ENCODE measurements around the gene DIAPH2. TPM values are rescaled to one million over a fixed set of nuclear protein-coding genes. Genes with fewer than 3 reads are reported as not detected.

DIAPH2 gene
- total and polyA plus RNA-seq, 2 experiments from 2014 or later, result 16.2 to 56.6 TPM

DNA sequence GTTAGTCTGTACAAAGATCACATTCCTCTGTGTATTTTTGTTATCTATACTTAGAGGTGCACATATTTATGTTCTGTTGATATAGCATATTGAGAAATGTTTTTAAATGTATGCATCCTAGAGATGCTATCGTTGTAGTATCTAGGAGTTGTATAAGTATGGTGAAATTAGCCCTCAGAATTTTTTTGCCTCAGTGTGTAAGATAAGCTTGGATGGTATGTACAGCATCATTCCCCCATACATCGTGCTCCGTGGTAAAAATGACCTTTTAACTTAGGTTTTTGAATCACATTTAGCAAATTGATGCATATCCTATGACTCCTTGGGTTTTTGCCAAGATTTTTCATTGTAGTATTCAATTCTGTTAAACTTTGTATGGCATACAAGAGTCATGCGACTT, 312.6 kb downstream of the DIAPH2 start:
- peaks cover 7% of the 10 kb centered on the region; the same call in 2 of the 3 replicates for H3K36me3 Mint-ChIP-seq (ENCODE audit: low read depth)

More for the DNA sequence above, 312.6 kb downstream of the DIAPH2 start:
- H3K4me1 Mint-ChIP-seq, result peaks cover 4% of the 10 kb centered on the region; the same call in 1 of the 3 replicates
- no peak overlapping the region for H2AFZ ChIP-seq
- peaks cover 6% of the 10 kb centered on the region; the same call in 2 of the 3 replicates for H3K9me3 Mint-ChIP-seq
- H3K4me3 ChIP-seq, result no peak overlapping the region
- no peaks in the 10 kb centered on the region for H3K9me2 ChIP-seq (ENCODE audit: insufficient read depth)
- no peaks in the 10 kb centered on the region for H3K36me3 ChIP-seq (ENCODE audit: insufficient read depth)
- H3K27me3 ChIP-seq (ENCODE audit: insufficient read depth), result no peaks in the 10 kb centered on the region
- ATAC-seq (no peak), DNase-seq (ENCODE audit: low spot score) (no peak)
- H3K27ac Mint-ChIP-seq, result no peak overlapping the region
- no peak overlapping the region for H3K4me2 ChIP-seq
- H3K4me3 Mint-ChIP-seq, result no peak overlapping the region
- H3K27ac ChIP-seq (ENCODE audit: low read depth), result no peak overlapping the region
- TF ChIP-seq, protein P1, sequence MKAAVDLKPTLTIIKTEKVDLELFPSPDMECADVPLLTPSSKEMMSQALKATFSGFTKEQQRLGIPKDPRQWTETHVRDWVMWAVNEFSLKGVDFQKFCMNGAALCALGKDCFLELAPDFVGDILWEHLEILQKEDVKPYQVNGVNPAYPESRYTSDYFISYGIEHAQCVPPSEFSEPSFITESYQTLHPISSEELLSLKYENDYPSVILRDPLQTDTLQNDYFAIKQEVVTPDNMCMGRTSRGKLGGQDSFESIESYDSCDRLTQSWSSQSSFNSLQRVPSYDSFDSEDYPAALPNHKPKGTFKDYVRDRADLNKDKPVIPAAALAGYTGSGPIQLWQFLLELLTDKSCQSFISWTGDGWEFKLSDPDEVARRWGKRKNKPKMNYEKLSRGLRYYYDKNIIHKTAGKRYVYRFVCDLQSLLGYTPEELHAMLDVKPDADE (IDR thresholded peaks at IDR 0.05), result no peak
- TF ChIP-seq EZH2 (IDR thresholded peaks at IDR 0.05; ENCODE audit: low read depth, unreplicated experiment) (no peak), POLR2AphosphoS5 (IDR thresholded peaks at IDR 0.05; ENCODE audit: low read depth) (no peak), ZNF331 (CRISPR knock-in tag; IDR thresholded peaks at IDR 0.05; ENCODE audit: low read depth) (no peak), NANOG (IDR thresholded peaks at IDR 0.05; ENCODE audit: borderline replicate concordance) (no peak)
- TF ChIP-seq, protein P2, sequence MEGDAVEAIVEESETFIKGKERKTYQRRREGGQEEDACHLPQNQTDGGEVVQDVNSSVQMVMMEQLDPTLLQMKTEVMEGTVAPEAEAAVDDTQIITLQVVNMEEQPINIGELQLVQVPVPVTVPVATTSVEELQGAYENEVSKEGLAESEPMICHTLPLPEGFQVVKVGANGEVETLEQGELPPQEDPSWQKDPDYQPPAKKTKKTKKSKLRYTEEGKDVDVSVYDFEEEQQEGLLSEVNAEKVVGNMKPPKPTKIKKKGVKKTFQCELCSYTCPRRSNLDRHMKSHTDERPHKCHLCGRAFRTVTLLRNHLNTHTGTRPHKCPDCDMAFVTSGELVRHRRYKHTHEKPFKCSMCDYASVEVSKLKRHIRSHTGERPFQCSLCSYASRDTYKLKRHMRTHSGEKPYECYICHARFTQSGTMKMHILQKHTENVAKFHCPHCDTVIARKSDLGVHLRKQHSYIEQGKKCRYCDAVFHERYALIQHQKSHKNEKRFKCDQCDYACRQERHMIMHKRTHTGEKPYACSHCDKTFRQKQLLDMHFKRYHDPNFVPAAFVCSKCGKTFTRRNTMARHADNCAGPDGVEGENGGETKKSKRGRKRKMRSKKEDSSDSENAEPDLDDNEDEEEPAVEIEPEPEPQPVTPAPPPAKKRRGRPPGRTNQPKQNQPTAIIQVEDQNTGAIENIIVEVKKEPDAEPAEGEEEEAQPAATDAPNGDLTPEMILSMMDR (conservative IDR thresholded peaks at IDR 0.05; ENCODE audit: low read depth in 2 of 2), result no peak
- TF ChIP-seq, protein P3, sequence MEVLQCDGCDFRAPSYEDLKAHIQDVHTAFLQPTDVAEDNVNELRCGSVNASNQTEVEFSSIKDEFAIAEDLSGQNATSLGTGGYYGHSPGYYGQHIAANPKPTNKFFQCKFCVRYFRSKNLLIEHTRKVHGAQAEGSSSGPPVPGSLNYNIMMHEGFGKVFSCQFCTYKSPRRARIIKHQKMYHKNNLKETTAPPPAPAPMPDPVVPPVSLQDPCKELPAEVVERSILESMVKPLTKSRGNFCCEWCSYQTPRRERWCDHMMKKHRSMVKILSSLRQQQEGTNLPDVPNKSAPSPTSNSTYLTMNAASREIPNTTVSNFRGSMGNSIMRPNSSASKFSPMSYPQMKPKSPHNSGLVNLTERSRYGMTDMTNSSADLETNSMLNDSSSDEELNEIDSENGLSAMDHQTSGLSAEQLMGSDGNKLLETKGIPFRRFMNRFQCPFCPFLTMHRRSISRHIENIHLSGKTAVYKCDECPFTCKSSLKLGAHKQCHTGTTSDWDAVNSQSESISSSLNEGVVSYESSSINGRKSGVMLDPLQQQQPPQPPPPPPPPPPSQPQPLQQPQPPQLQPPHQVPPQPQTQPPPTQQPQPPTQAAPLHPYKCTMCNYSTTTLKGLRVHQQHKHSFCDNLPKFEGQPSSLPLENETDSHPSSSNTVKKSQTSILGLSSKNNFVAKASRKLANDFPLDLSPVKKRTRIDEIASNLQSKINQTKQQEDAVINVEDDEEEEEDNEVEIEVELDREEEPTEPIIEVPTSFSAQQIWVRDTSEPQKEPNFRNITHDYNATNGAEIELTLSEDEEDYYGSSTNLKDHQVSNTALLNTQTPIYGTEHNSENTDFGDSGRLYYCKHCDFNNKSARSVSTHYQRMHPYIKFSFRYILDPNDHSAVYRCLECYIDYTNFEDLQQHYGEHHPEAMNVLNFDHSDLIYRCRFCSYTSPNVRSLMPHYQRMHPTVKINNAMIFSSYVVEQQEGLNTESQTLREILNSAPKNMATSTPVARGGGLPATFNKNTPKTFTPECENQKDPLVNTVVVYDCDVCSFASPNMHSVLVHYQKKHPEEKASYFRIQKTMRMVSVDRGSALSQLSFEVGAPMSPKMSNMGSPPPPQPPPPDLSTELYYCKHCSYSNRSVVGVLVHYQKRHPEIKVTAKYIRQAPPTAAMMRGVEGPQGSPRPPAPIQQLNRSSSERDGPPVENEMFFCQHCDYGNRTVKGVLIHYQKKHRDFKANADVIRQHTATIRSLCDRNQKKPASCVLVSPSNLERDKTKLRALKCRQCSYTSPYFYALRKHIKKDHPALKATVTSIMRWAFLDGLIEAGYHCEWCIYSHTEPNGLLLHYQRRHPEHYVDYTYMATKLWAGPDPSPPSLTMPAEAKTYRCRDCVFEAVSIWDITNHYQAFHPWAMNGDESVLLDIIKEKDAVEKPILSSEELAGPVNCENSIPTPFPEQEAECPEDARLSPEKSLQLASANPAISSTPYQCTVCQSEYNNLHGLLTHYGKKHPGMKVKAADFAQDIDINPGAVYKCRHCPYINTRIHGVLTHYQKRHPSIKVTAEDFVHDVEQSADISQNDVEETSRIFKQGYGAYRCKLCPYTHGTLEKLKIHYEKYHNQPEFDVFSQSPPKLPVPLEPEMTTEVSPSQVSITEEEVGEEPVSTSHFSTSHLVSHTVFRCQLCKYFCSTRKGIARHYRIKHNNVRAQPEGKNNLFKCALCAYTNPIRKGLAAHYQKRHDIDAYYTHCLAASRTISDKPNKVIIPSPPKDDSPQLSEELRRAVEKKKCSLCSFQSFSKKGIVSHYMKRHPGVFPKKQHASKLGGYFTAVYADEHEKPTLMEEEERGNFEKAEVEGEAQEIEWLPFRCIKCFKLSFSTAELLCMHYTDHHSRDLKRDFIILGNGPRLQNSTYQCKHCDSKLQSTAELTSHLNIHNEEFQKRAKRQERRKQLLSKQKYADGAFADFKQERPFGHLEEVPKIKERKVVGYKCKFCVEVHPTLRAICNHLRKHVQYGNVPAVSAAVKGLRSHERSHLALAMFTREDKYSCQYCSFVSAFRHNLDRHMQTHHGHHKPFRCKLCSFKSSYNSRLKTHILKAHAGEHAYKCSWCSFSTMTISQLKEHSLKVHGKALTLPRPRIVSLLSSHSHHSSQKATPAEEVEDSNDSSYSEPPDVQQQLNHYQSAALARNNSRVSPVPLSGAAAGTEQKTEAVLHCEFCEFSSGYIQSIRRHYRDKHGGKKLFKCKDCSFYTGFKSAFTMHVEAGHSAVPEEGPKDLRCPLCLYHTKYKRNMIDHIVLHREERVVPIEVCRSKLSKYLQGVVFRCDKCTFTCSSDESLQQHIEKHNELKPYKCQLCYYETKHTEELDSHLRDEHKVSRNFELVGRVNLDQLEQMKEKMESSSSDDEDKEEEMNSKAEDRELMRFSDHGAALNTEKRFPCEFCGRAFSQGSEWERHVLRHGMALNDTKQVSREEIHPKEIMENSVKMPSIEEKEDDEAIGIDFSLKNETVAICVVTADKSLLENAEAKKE (CRISPR knock-in tag; IDR thresholded peaks at IDR 0.05), result no peak
- TF ChIP-seq, protein P4, sequence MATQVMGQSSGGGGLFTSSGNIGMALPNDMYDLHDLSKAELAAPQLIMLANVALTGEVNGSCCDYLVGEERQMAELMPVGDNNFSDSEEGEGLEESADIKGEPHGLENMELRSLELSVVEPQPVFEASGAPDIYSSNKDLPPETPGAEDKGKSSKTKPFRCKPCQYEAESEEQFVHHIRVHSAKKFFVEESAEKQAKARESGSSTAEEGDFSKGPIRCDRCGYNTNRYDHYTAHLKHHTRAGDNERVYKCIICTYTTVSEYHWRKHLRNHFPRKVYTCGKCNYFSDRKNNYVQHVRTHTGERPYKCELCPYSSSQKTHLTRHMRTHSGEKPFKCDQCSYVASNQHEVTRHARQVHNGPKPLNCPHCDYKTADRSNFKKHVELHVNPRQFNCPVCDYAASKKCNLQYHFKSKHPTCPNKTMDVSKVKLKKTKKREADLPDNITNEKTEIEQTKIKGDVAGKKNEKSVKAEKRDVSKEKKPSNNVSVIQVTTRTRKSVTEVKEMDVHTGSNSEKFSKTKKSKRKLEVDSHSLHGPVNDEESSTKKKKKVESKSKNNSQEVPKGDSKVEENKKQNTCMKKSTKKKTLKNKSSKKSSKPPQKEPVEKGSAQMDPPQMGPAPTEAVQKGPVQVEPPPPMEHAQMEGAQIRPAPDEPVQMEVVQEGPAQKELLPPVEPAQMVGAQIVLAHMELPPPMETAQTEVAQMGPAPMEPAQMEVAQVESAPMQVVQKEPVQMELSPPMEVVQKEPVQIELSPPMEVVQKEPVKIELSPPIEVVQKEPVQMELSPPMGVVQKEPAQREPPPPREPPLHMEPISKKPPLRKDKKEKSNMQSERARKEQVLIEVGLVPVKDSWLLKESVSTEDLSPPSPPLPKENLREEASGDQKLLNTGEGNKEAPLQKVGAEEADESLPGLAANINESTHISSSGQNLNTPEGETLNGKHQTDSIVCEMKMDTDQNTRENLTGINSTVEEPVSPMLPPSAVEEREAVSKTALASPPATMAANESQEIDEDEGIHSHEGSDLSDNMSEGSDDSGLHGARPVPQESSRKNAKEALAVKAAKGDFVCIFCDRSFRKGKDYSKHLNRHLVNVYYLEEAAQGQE (IDR thresholded peaks at IDR 0.05; ENCODE audit: unreplicated experiment), result no peak
- H3K79me2 ChIP-seq (replicated peaks; ENCODE audit: insufficient read depth), result no peaks in the 10 kb centered on the region
- H3F3A ChIP-seq (replicated peaks; ENCODE audit: low read depth), result no peaks in the 10 kb centered on the region
- no peaks in the 10 kb centered on the region for H3K4me1 ChIP-seq (ENCODE audit: insufficient read depth)
- H3K27me3 Mint-ChIP-seq (ENCODE audit: insufficient read depth, low read depth, poor library complexity), result no peaks in the 10 kb centered on the region
- no peaks in the 10 kb centered on the region for H4K20me1 ChIP-seq (replicated peaks; ENCODE audit: insufficient read depth)

Data from GM23338 (cell line).